Fibroblast of pulmonary artery (primary cell): Measurements from ENCODE around the gene DOK4.
A peak's percentile ranks its signal among the peaks of the same experiment; 100 is the strongest.

Experiments
- DNase-seq: peaks from one replicate; pipeline ENCODE4 v3.0.0-alpha.2; 2010; ENCODE audit warnings: low read depth
- H3K4me3 ChIP-seq: replicated peaks from 2 replicates; pipeline ENCODE4 v1.5.1; 2011; ENCODE audit warnings: low read depth, mild to moderate bottlenecking, control low read depth, low read length, moderate library complexity
- CTCF ChIP-seq: IDR thresholded peaks from 2 replicates; pipeline ENCODE4 v1.5.1; 2011; ENCODE audit warnings: mild to moderate bottlenecking, control low read depth, low read length, inconsistent platforms; ENCODE audit errors: missing control alignments

DOK4 gene

GRCh38 chr16:57508035-57508425 is 21.7 kb upstream of the DOK4 start:
- H3K4me3 ChIP-seq = no peak overlapping the region
- no peak for TF ChIP-seq CTCF
- DNase-seq = no peak

GRCh38 chr16:57507136-57508034 is 21.1 kb upstream of the DOK4 start:
- DNase-seq = no peak
- TF ChIP-seq CTCF = no peak
- H3K4me3 ChIP-seq = no peak overlapping the region

GRCh38 chr16:57505169-57505568 is 18.9 kb upstream of the DOK4 start:
- H3K4me3 ChIP-seq = no peak overlapping the region
- DNase-seq = no peak
- TF ChIP-seq CTCF = no peak

- H3K4me3 ChIP-seq = no peak overlapping the region
- TF ChIP-seq CTCF = no peak
These were observed 18.2 kb upstream of the DOK4 start for GRCh38 chr16:57504491-57504890.

GRCh38 chr16:57504001-57504400 is 17.7 kb upstream of the DOK4 start:
- H3K4me3 ChIP-seq = no peak overlapping the region
- no peak for DNase-seq
- no peak for TF ChIP-seq CTCF

More at GRCh38 chr16:57504491-57504890, 18.2 kb upstream of the DOK4 start:
- DNase-seq = no peak

- no peak overlapping the region for H3K4me3 ChIP-seq
- no peak for TF ChIP-seq CTCF
- DNase-seq = peak; percentile 23
These were observed 17.1 kb upstream of the DOK4 start for GRCh38 chr16:57503366-57503765.

GRCh38 chr16:57502048-57502775 is 15.9 kb upstream of the DOK4 start:
- TF ChIP-seq CTCF = no peak
- no peak for DNase-seq

More at GRCh38 chr16:57502048-57502775, 15.9 kb upstream of the DOK4 start:
- no peak overlapping the region for H3K4me3 ChIP-seq
